HG03378 (cell line): ENCODE results near the gene R3HDM2.
"Not testable (repeated sequence)": the region's sequence is repeated elsewhere in the genome, so short reads cannot be mapped to it uniquely, and the experiment has no call there.

Experiments used
- ATAC-seq: cut with Tn5 transposase; IDR thresholded peaks from one replicate; pipeline ENCODE4 v1.9.1; 2021; ENCODE audit warnings: mild to moderate bottlenecking, moderate library complexity; ENCODE audit not compliant: unreplicated experiment

Gene R3HDM2

GRCh38 chr12:57454213-57454565, 23.3 kb upstream of the R3HDM2 start:
- ATAC-seq, result no peak

- ATAC-seq, result no peak
Measured at GRCh38 chr12:57452937-57453509, 22.2 kb upstream of the R3HDM2 start.

- no peak for ATAC-seq
Measured at GRCh38 chr12:57452181-57452936, 21.5 kb upstream of the R3HDM2 start.

- no peak for ATAC-seq
Measured at GRCh38 chr12:57451233-57451778, 20.5 kb upstream of the R3HDM2 start.

- no peak for ATAC-seq
Measured at GRCh38 chr12:57450057-57450456, 19.2 kb upstream of the R3HDM2 start.

- no peak for ATAC-seq
Measured at GRCh38 chr12:57449375-57449774, 18.5 kb upstream of the R3HDM2 start.

- no peak for ATAC-seq
Measured at GRCh38 chr12:57448669-57449068, 17.8 kb upstream of the R3HDM2 start.

- no peak for ATAC-seq
Measured at GRCh38 chr12:57446292-57446960, 15.6 kb upstream of the R3HDM2 start.

GRCh38 chr12:57444744-57445143, 13.9 kb upstream of the R3HDM2 start:
- no peak for ATAC-seq

GRCh38 chr12:57444337-57444736, 13.5 kb upstream of the R3HDM2 start:
- ATAC-seq, result not testable (repeated sequence)

GRCh38 chr12:57441846-57442427, 11.1 kb upstream of the R3HDM2 start:
- no peak for ATAC-seq

GRCh38 chr12:57441393-57441792, 10.6 kb upstream of the R3HDM2 start:
- ATAC-seq, result not testable (repeated sequence)

- ATAC-seq, result no peak
Measured at GRCh38 chr12:57439762-57440266, 9.0 kb upstream of the R3HDM2 start.

- ATAC-seq, result no peak
Measured at GRCh38 chr12:57438400-57438799, 7.6 kb upstream of the R3HDM2 start.

- no peak for ATAC-seq
Measured at GRCh38 chr12:57435293-57435692, 4.5 kb upstream of the R3HDM2 start.

- ATAC-seq, result no peak
Measured at GRCh38 chr12:57434517-57435223, 3.8 kb upstream of the R3HDM2 start, which contains the start of gene INHBC. TSS of gene INHBC (plus strand) at chr12:57434784. CDS start at chr12:57434887, 103 bp downstream.

GRCh38 chr12:57433370-57433769, 2.5 kb upstream of the R3HDM2 start:
- no peak for ATAC-seq

- no peak for ATAC-seq
Measured at GRCh38 chr12:57431654-57432188, 878 bp upstream of the R3HDM2 start.

GRCh38 chr12:57430112-57430930, 522 bp downstream of the R3HDM2 start:
- no peak for ATAC-seq
